ENCODE measurements around the gene DACH1. TPM values are rescaled to one million over a fixed set of nuclear protein-coding genes. Genes with fewer than 3 reads are reported as not detected.
A peak's percentile ranks its signal among the peaks of the same experiment; 100 is the strongest.

The DACH1 gene
- total and polyA plus RNA-seq, 2 of the 8 experiments (the other 6 are each of a cell fraction or from before 2014, with no cell fraction given): 0.12 to 0.67 TPM

GRCh38 chr13:71865874-71866334 lies 1.1 kb downstream of the DACH1 start:
- no peak overlapping the region for H3K23ac ChIP-seq (ENCODE audit: insufficient read length)
- no peak overlapping the region for H2BK120ac ChIP-seq (replicated peaks; ENCODE audit: low read depth, low read length)
- H2BK15ac ChIP-seq (ENCODE audit: low read length): 0 out of 2 replicates have a peak overlapping the region, but pooled peaks have one; percentile 6
- H2BK5ac ChIP-seq (ENCODE audit: low read depth, low read length): no peak overlapping the region
- H3K4me1 ChIP-seq (replicated peaks in 1 of 4; ENCODE audit: control insufficient read depth in 3 of 4, insufficient read depth in 4 of 4, low read length in 3 of 4): peaks cover 2 to 5% (median 4%) of the 10 kb centered on the region in 4 experiments; a peak in 5 of 7 replicates
- H2BK20ac ChIP-seq (ENCODE audit: low read length): no peak overlapping the region
- H3K27ac ChIP-seq (ENCODE audit: low read depth, low read length): no peak overlapping the region
- no peaks in the 10 kb centered on the region for H3K36me3 ChIP-seq (ENCODE audit: control insufficient read depth in 2 of 4, insufficient read depth in 4 of 4, low read length in 3 of 4)
- FAIRE-seq (no peak), DNase-seq (ENCODE audit: low read depth in 1 of 2, low spot score in 2 of 2) (peak in 1 of 2 experiments; percentile 69)
- peak overlapping the region; percentile 89; the same call in 1 of the 2 replicates for H4K8ac ChIP-seq (ENCODE audit: extremely low read depth, insufficient read depth, low read length)
- no peak overlapping the region for H3K9ac ChIP-seq (replicated peaks in 1 of 4; ENCODE audit: extremely low read depth in 1 of 4, low read depth in 3 of 4, low read length in 3 of 4)
- no peaks in the 10 kb centered on the region for H3K79me1 ChIP-seq (ENCODE audit: low read depth, low read length)
- H3K56ac ChIP-seq (replicated peaks; ENCODE audit: insufficient read length, low read depth, low read length): no peak overlapping the region
- H3K18ac ChIP-seq (ENCODE audit: extremely low read depth, low read length): no peak overlapping the region
- H2AK5ac ChIP-seq (ENCODE audit: low read depth, low read length): no peak overlapping the region
- H4K20me1 ChIP-seq (replicated peaks in 1 of 2; ENCODE audit: control insufficient read depth in 1 of 2, insufficient read depth in 2 of 2, low read length in 2 of 2): no peaks in the 10 kb centered on the region
- peaks cover 13 to 66% (median 47%) of the 10 kb centered on the region in 4 experiments for H3K27me3 ChIP-seq (replicated peaks in 1 of 4; ENCODE audit: control insufficient read depth in 3 of 4, extremely low read depth in 1 of 4, insufficient read depth in 3 of 4, low read length in 3 of 4)
- H3K79me2 ChIP-seq (ENCODE audit: control insufficient read depth in 1 of 2, insufficient read depth in 2 of 2, low read length in 2 of 2): no peaks in the 10 kb centered on the region
- H4K91ac ChIP-seq (replicated peaks; ENCODE audit: insufficient read length, low read length): no peak overlapping the region
- peak overlapping the region; percentile 65 to 92 (median 74) for H3K4me3 ChIP-seq (ENCODE audit: extremely low read depth in 1 of 4, insufficient read depth in 2 of 4, low read depth in 3 of 4, low read length in 4 of 4)
- TF ChIP-seq SUZ12 (IDR thresholded peaks at IDR 0.05; ENCODE audit: low read length) (peak; percentile 48), KDM4A (IDR thresholded peaks at IDR 0.05; ENCODE audit: low read depth, low read length, severe bottlenecking) (peak; percentile 65), SP1 (IDR thresholded peaks at IDR 0.05; ENCODE audit: low read depth, low read length) (no peak), CTBP2 (IDR thresholded peaks at IDR 0.05; ENCODE audit: borderline replicate concordance, insufficient read depth, insufficient read length, low read length) (no peak), EZH2 (IDR thresholded peaks at IDR 0.05; ENCODE audit: low read depth, low read length, severe bottlenecking) (peak; percentile 65), TAF1 (IDR thresholded peaks at IDR 0.05; ENCODE audit: low read depth, low read length) (0 out of 2 replicates have a peak, but pooled peaks have one; percentile 5)
- H3K14ac ChIP-seq (ENCODE audit: insufficient read length): no peak overlapping the region
- POLR2A ChIA-PET (ENCODE audit: partially characterized antibody): interaction anchor here (2.1 kb wide), 1 partner anchor 11 kb away, joined by 5 read pairs; no protein-coding TSS in a partner anchor
- H2AFZ ChIP-seq (ENCODE audit: low read length): peak overlapping the region; percentile 44; the same call in 1 of the 2 replicates
- no peak overlapping the region; the same call in 1 of the 2 replicates for H2BK12ac ChIP-seq (ENCODE audit: low read depth, low read length)
- peaks cover 30% of the 10 kb centered on the region; the same call in 1 of the 2 replicates for H3K23me2 ChIP-seq (ENCODE audit: low read depth, low read length)
- no peak overlapping the region for H3K4ac ChIP-seq (replicated peaks; ENCODE audit: insufficient read length, low read depth, low read length)
- no peak overlapping the region for H4K5ac ChIP-seq (ENCODE audit: insufficient read length, low read depth, low read length)
- CTCF ChIA-PET (ENCODE audit: partially characterized antibody): interaction anchor here (1.4 to 4.2 kb wide), 3 partner anchors 11 to 114 kb away, joined by 5 to 22 read pairs (median 7); no protein-coding TSS in a partner anchor
- H3K9me3 ChIP-seq (ENCODE audit: insufficient read depth in 2 of 2, low read depth in 1 of 2, low read length in 1 of 2): no peaks in the 10 kb centered on the region
- H3K4me2 ChIP-seq (ENCODE audit: insufficient read depth in 1 of 2, low read depth in 2 of 2, low read length in 2 of 2): peak overlapping the region; percentile 80 to 91
- 1% methylated on average over 15 of the region's 21 CpGs; no CpG with 5 or more reads in 1 of the 2 experiments for WGBS, 2 experiments (ENCODE audit: extremely low coverage in 1 of 2, insufficient coverage in 1 of 2, insufficient read length in 1 of 2, insufficient replicate concordance in 2 of 2, low coverage in 1 of 2, low lambda C conversion rate in 2 of 2, missing lambda C conversion rate in 1 of 2)

Measured in H1 (cell line).